Bronchial epithelial cell (primary cell): ENCODE results near the gene RIN1. TPM values are rescaled to one million over a fixed set of nuclear protein-coding genes. Genes with fewer than 3 reads are reported as not detected.
"Not testable (repeated sequence)": the region's sequence is repeated elsewhere in the genome, so short reads cannot be mapped to it uniquely, and the experiment has no call there.

ENCODE experiments used
- DNase-seq: peaks from one replicate; pipeline ENCODE4 v3.0.0-alpha.2; 2010; ENCODE audit warnings: low read depth
- FAIRE-seq: peaks from 2 replicates; lab custom pipeline; 2011; peaks lifted over from hg19 to GRCh38; lab: Jason Lieb, UNC
- H3K27me3 ChIP-seq: 2 replicates; pipeline ENCODE4 v1.5.1; 2011; ENCODE audit warnings: low read length; ENCODE audit not compliant: control insufficient read depth, insufficient read depth
- H3K36me3 ChIP-seq: 2 replicates; pipeline ENCODE4 v1.5.1; 2011; ENCODE audit warnings: low read length; ENCODE audit not compliant: control insufficient read depth, insufficient read depth
- H3K4me3 ChIP-seq: 2 replicates; pipeline ENCODE4 v1.5.1; 2011; ENCODE audit warnings: mild to moderate bottlenecking, low read depth, low read length, control low read depth
- CTCF ChIP-seq: IDR thresholded peaks from 2 replicates; pipeline ENCODE4 v1.5.1; 2011; ENCODE audit warnings: mild to moderate bottlenecking, moderate library complexity, low read length, control low read depth, inconsistent platforms; ENCODE audit not compliant: insufficient read depth, severe bottlenecking
- total RNA-seq: library from RNA; depleted of rRNA; stranded (reverse); fragments of >200 nt; gene quantifications from 2 replicates; pipeline ENCODE4 v1.2.1, GENCODE V29; 2014

Gene RIN1
- total RNA-seq, 1 donor from 2014 or later = 19.0 TPM

GRCh38 chr11:66323684-66324083 is 12.6 kb downstream of the RIN1 start:
- Histone ChIP-seq H3K4me3 (no peak overlapping the region), H3K36me3 (no peaks in the 10 kb centered on the region), H3K27me3 (no peaks in the 10 kb centered on the region)
- DNase-seq (no peak), FAIRE-seq (no peak)
- TF ChIP-seq CTCF = no peak

- FAIRE-seq (no peak), DNase-seq (no peak)
- Histone ChIP-seq H3K27me3 (no peaks in the 10 kb centered on the region), H3K4me3 (no peak overlapping the region), H3K36me3 (no peaks in the 10 kb centered on the region)
- TF ChIP-seq CTCF = no peak
Observed at GRCh38 chr11:66322732-66323427, 13.4 kb downstream of the RIN1 start.

- DNase-seq = no peak
- TF ChIP-seq CTCF = no peak
- FAIRE-seq = no peak
- Histone ChIP-seq H3K36me3 (no peaks in the 10 kb centered on the region), H3K4me3 (no peak overlapping the region), H3K27me3 (no peaks in the 10 kb centered on the region)
Observed at GRCh38 chr11:66321606-66322005, 14.6 kb downstream of the RIN1 start.

GRCh38 chr11:66320748-66321147 is 15.5 kb downstream of the RIN1 start:
- H3K27me3 ChIP-seq, DNase-seq, H3K4me3 ChIP-seq, FAIRE-seq, H3K36me3 ChIP-seq: not testable (repeated sequence)

GRCh38 chr11:66320289-66320688 is 15.9 kb downstream of the RIN1 start:
- not testable (repeated sequence) for FAIRE-seq, H3K27me3 ChIP-seq, H3K4me3 ChIP-seq, DNase-seq, H3K36me3 ChIP-seq

GRCh38 chr11:66318600-66318970 is 17.6 kb downstream of the RIN1 start:
- Histone ChIP-seq H3K4me3 (no peak overlapping the region), H3K27me3 (peaks cover 2% of the 10 kb centered on the region), H3K36me3 (no peaks in the 10 kb centered on the region)
- TF ChIP-seq CTCF = no peak
- DNase-seq = no peak
- FAIRE-seq = no peak
